Uterus (tissue), 2 donors: ENCODE measurements around the gene GAL.

Experiments
- POLR2A ChIP-seq, 2 donors: fragments of 450-650 bp; IDR thresholded peaks; one replicate each; pipeline ENCODE4 v1.6.1; 2016; ENCODE audit warnings: antibody characterized with exemption in 2 of 2, mild to moderate bottlenecking in 1 of 2, moderate library complexity in 1 of 2
- TF ChIP-seq, protein P1 (sequence below), 4 experiments: fragments of 200-600 bp in 2 of 4; fragments of 450-650 bp in 2 of 4; sonication (generic) in 2 of 4; IDR thresholded peaks; one replicate each; pipeline ENCODE4 v1.5.1; 2016 to 2019; ENCODE audit warnings: antibody characterized with exemption in 4 of 4, mild to moderate bottlenecking in 2 of 4, moderate library complexity in 1 of 4

- TF ChIP-seq POLR2A (IDR thresholded peaks at IDR 0.05) = no peak
- TF ChIP-seq, protein P1, sequence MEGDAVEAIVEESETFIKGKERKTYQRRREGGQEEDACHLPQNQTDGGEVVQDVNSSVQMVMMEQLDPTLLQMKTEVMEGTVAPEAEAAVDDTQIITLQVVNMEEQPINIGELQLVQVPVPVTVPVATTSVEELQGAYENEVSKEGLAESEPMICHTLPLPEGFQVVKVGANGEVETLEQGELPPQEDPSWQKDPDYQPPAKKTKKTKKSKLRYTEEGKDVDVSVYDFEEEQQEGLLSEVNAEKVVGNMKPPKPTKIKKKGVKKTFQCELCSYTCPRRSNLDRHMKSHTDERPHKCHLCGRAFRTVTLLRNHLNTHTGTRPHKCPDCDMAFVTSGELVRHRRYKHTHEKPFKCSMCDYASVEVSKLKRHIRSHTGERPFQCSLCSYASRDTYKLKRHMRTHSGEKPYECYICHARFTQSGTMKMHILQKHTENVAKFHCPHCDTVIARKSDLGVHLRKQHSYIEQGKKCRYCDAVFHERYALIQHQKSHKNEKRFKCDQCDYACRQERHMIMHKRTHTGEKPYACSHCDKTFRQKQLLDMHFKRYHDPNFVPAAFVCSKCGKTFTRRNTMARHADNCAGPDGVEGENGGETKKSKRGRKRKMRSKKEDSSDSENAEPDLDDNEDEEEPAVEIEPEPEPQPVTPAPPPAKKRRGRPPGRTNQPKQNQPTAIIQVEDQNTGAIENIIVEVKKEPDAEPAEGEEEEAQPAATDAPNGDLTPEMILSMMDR (IDR thresholded peaks at IDR 0.05) = no peak
Observed at GRCh38 chr11:68727783-68728182, 43.4 kb downstream of the GAL start.
